ENCODE results near the gene AHRR. TPM values are rescaled to one million over a fixed set of nuclear protein-coding genes. Genes with fewer than 3 reads are reported as not detected.

The AHRR gene
- total RNA-seq, 1 experiment from 2014 or later = 2.2 TPM

DNA sequence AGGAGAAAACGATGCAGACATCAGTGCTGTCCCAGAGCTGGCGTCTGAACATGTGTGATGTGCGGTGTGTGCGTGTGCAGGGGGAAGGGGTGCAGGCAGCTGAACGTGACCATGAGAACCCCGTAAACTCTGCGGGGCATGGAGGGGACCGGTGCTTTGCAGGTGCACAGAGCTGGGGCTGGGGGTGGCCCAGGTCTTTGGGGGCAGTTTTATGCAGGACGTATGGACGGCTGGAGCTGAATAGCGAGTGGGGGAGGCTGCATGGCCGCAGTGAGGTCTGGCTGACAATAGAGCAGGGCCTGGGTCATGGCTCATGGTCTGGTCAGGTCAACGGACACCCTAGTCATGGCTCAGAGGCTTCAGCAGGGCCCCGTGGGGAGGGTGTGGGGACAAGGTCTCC, 118.1 kb downstream of the AHRR start:
- H3K79me2 ChIP-seq (ENCODE audit: insufficient read depth, low read length) = peaks cover 6% of the 10 kb centered on the region; the same call in 1 of the 2 replicates
- no peak overlapping the region for H3K23ac ChIP-seq (ENCODE audit: insufficient read length, low read depth, low read length)
- H2BK5ac ChIP-seq (ENCODE audit: insufficient read length, low read length) = no peak overlapping the region
- H3K4me1 ChIP-seq (ENCODE audit: insufficient read depth, low read length) = no peaks in the 10 kb centered on the region
- H3K27ac ChIP-seq (ENCODE audit: insufficient read length, low read depth, low read length) = no peak overlapping the region
- Mint-ChIP-seq H3K27me3 (ENCODE audit: low read depth) (peaks cover 31% of the 10 kb centered on the region), H3K4me3 (no peak overlapping the region; a peak in 1 of 5 replicates), H3K36me3 (ENCODE audit: insufficient read depth in 1 of 3, low read depth in 3 of 3) (no peaks in the 10 kb centered on the region; a peak in 1 of 7 replicates), H3K9me3 (0 out of 5 replicates have a peak, but pooled peaks cover 0 to 3% of the 10 kb centered on the region in 2 experiments), H3K4me1 (peaks cover 6 to 10% of the 10 kb centered on the region in 2 experiments; a peak in 3 of 4 replicates), H3K27ac (peak overlapping the region in 1 of 3 experiments; percentile 49; a peak in 1 of 7 replicates)
- H2AFZ ChIP-seq (ENCODE audit: low read length) = no peak overlapping the region
- no peak overlapping the region for H2AK5ac ChIP-seq (ENCODE audit: insufficient read length, low read length)
- no peak overlapping the region for H3K9ac ChIP-seq (ENCODE audit: extremely low read depth, insufficient read length, low read length)
- H3K4me2 ChIP-seq (ENCODE audit: insufficient read depth, insufficient read length, low read length) = no peak overlapping the region
- no peak overlapping the region for H3T11ph ChIP-seq (ENCODE audit: low read length)
- no peak overlapping the region for H2BK120ac ChIP-seq (ENCODE audit: low read depth, low read length, poor library complexity, severe bottlenecking)
- H2BK12ac ChIP-seq (ENCODE audit: insufficient read length, low read depth, low read length) = no peak overlapping the region
- H3K27me3 ChIP-seq (ENCODE audit: insufficient read depth, low read length) = no peaks in the 10 kb centered on the region
- no peak overlapping the region for H4K8ac ChIP-seq (replicated peaks; ENCODE audit: insufficient read length, low read depth, low read length)
- no peak overlapping the region for H4K5ac ChIP-seq (ENCODE audit: insufficient read length, low read depth, low read length)
- H3K79me1 ChIP-seq (ENCODE audit: insufficient read depth, low read depth, low read length, poor library complexity, severe bottlenecking) = peaks cover 10% of the 10 kb centered on the region
- no peak overlapping the region for H2BK15ac ChIP-seq (ENCODE audit: low read depth, low read length)
- H4K20me1 ChIP-seq (ENCODE audit: control insufficient read depth, insufficient read depth, insufficient read length) = no peaks in the 10 kb centered on the region
- H4K91ac ChIP-seq (ENCODE audit: insufficient read length, low read depth, low read length) = no peak overlapping the region
- peaks cover 12% of the 10 kb centered on the region for H3K23me2 ChIP-seq (ENCODE audit: insufficient read length, low read depth, low read length, poor library complexity, severe bottlenecking)
- no peak overlapping the region for H3K18ac ChIP-seq (ENCODE audit: insufficient read length, low read depth, low read length)
- H3K14ac ChIP-seq (ENCODE audit: insufficient read depth, low read length) = no peak overlapping the region
- no peak overlapping the region for H2BK20ac ChIP-seq (ENCODE audit: low read depth, low read length, poor library complexity, severe bottlenecking)
- no peaks in the 10 kb centered on the region for H3K9me3 ChIP-seq (ENCODE audit: control insufficient read depth, low read depth, low read length)
- H3K4ac ChIP-seq (ENCODE audit: low read depth, low read length) = no peak overlapping the region
- peak; percentile 15 for DNase-seq
- no peak overlapping the region for H3K56ac ChIP-seq (ENCODE audit: insufficient read length, low read depth, low read length)
- TF ChIP-seq, protein P1, sequence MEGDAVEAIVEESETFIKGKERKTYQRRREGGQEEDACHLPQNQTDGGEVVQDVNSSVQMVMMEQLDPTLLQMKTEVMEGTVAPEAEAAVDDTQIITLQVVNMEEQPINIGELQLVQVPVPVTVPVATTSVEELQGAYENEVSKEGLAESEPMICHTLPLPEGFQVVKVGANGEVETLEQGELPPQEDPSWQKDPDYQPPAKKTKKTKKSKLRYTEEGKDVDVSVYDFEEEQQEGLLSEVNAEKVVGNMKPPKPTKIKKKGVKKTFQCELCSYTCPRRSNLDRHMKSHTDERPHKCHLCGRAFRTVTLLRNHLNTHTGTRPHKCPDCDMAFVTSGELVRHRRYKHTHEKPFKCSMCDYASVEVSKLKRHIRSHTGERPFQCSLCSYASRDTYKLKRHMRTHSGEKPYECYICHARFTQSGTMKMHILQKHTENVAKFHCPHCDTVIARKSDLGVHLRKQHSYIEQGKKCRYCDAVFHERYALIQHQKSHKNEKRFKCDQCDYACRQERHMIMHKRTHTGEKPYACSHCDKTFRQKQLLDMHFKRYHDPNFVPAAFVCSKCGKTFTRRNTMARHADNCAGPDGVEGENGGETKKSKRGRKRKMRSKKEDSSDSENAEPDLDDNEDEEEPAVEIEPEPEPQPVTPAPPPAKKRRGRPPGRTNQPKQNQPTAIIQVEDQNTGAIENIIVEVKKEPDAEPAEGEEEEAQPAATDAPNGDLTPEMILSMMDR (conservative IDR thresholded peaks at IDR 0.05) = no peak
- no CpG with 5 or more reads among the region's 14 CpGs for WGBS (ENCODE audit: extremely low coverage, insufficient read length, low lambda C conversion rate)
